T-helper 1 cell treated with Interleukin-12 subunit alpha and Interleukin-12 subunit beta and Interleukin-4 antibody, amounts not matched to agents 30 ng/mL and 1 ng/mL, for 36 hours (primary cell): ENCODE results near the gene DBF4. TPM values are rescaled to one million over a fixed set of nuclear protein-coding genes. Genes with fewer than 3 reads are reported as not detected.
"Not testable (repeated sequence)": the region's sequence is repeated elsewhere in the genome, so short reads cannot be mapped to it uniquely, and the experiment has no call there.

ENCODE experiments used
- intact Hi-C: fragments of 100-400 bp; cut with micrococcal nuclease; formaldehyde crosslinking; loops from one replicate; pipeline ENCODE4 v1.15.1; 2024
- total RNA-seq: library from RNA; stranded (reverse); gene quantifications from 2 replicates; pipeline ENCODE4 v1.2.3, GENCODE V29; 2022

Gene DBF4
- total RNA-seq, 1 donor from 2014 or later, result 52.2 TPM

- intact Hi-C loops, result loop anchor here (5.0 to 10.0 kb wide), 2 partner anchors 234 to 1127 kb away; no protein-coding TSS in a partner anchor
These were observed 2.0 kb downstream of the DBF4 start for GRCh38 chr7:87878208-87878735.

GRCh38 chr7:87882151-87882937 is 6.1 kb downstream of the DBF4 start:
- intact Hi-C loops, result no loop called here

GRCh38 chr7:87885018-87885417 is 8.7 kb downstream of the DBF4 start:
- intact Hi-C loops, result loop anchor here (5.0 kb wide), 1 partner anchor 188 kb away; no protein-coding TSS in a partner anchor

GRCh38 chr7:87886875-87887274 is 10.6 kb downstream of the DBF4 start:
- intact Hi-C loops, result loop anchor here (1.0 to 5.0 kb wide), 6 partner anchors 11 to 575 kb away; partner anchors contain the start of genes DBF4 and SLC25A40

GRCh38 chr7:87895363-87895762 is 19.1 kb downstream of the DBF4 start:
- intact Hi-C loops, result no loop called here

- intact Hi-C loops, result no loop called here
These were observed 23.0 kb downstream of the DBF4 start for GRCh38 chr7:87899255-87899654.

GRCh38 chr7:87907136-87907906 is 31.0 kb downstream of the DBF4 start:
- intact Hi-C loops, result not testable (repeated sequence)

- intact Hi-C loops, result not testable (repeated sequence)
These were observed 32.5 kb downstream of the DBF4 start for GRCh38 chr7:87908814-87909213.

- intact Hi-C loops, result no loop called here
These were observed 35.8 kb downstream of the DBF4 start for GRCh38 chr7:87912121-87912520.

- intact Hi-C loops, result no loop called here
These were observed 42.4 kb downstream of the DBF4 start for GRCh38 chr7:87918740-87919139.

GRCh38 chr7:87919875-87920274 is 43.6 kb downstream of the DBF4 start:
- intact Hi-C loops, result no loop called here

GRCh38 chr7:87920578-87920977 is 44.3 kb downstream of the DBF4 start:
- intact Hi-C loops, result no loop called here

- intact Hi-C loops, result not testable (repeated sequence)
These were observed 46.6 kb downstream of the DBF4 start for GRCh38 chr7:87922759-87923395.

GRCh38 chr7:87926581-87927461 is 50.5 kb downstream of the DBF4 start:
- intact Hi-C loops, result no loop called here

GRCh38 chr7:87933605-87933952 is 57.3 kb downstream of the DBF4 start:
- intact Hi-C loops, result loop anchor here (5.0 kb wide), 2 partner anchors 136 to 284 kb away; no protein-coding TSS in a partner anchor

GRCh38 chr7:87933953-87934698 is 57.8 kb downstream of the DBF4 start, which contains the start of gene ADAM22:
Gene ADAM22 (plus strand): TSS chr7:87934251. CDS start chr7:87934466, 215 bp downstream.
- intact Hi-C loops, result loop anchor here (1.0 to 5.0 kb wide), 5 partner anchors 29 to 305 kb away; partner anchors contain the start of genes DBF4, RUNDC3B and SLC25A40

GRCh38 chr7:87934699-87935383 is 58.5 kb downstream of the DBF4 start:
- intact Hi-C loops, result loop anchor here (1.0 to 5.0 kb wide), 5 partner anchors 30 to 306 kb away; partner anchors contain the start of genes DBF4, RUNDC3B and SLC25A40

GRCh38 chr7:87935384-87935706 is 59.1 kb downstream of the DBF4 start:
- intact Hi-C loops, result loop anchor here (2.0 kb wide), 2 partner anchors 31 to 307 kb away; partner anchors contain the start of gene RUNDC3B

GRCh38 chr7:87941138-87941537 is 64.8 kb downstream of the DBF4 start:
- intact Hi-C loops, result no loop called here
